Measurements from ENCODE around the gene SSPN. TPM values are rescaled to one million over a fixed set of nuclear protein-coding genes. Genes with fewer than 3 reads are reported as not detected.

The SSPN gene
- total RNA-seq, 4 donors from 2014 or later: 31.5 to 76.7 (median 45.0) TPM

DNA sequence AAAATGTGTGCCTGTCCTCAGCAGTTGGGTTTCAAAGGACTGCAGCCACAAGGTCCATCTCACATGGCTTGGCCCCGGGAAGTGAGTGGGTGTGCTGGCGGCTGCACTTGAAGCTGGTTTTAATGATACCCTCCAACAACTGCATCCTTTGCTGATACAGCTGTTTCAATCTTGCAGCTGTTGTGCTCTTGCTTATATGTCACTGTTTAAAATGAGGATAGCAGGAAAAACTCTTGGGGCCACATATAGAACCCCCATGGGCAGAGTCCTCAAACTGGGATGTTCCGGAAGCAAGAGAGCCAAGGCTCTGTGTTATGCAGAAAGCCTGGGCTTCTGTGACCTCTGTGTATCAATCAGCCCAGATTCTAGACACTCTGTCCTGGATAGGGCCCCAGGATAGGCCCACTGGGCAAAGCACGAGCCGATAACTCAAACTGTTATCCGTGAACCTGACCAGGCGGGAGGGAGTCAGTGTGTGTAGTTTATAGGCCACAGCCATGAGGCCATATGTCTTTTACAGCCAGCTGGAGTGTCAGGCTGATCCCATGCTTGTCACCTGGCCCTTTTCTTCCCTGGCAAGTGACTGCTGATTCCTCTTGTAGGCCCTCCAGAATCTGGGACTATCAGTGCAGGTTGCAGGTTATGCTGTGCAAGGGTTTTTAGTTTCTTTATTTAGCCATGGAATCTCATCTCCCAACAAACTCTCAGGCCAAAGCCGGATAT, 74.3 kb downstream of the SSPN start:
- peaks cover 0 to 10% of the 10 kb centered on the region in 2 donors for H3K4me1 ChIP-seq
- no peak for DNase-seq
- no peak overlapping the region for H3K4me3 ChIP-seq
- intact Hi-C loops (cut with DNase I; ENCODE audit: low total_unique reads): no loop called here
- H3K9me3 ChIP-seq: no peaks in the 10 kb centered on the region
- no peaks in the 10 kb centered on the region for H3K27me3 ChIP-seq
- H3K27ac ChIP-seq: no peak overlapping the region
- H3K36me3 ChIP-seq: no peaks in the 10 kb centered on the region
- TF ChIP-seq, protein P1, sequence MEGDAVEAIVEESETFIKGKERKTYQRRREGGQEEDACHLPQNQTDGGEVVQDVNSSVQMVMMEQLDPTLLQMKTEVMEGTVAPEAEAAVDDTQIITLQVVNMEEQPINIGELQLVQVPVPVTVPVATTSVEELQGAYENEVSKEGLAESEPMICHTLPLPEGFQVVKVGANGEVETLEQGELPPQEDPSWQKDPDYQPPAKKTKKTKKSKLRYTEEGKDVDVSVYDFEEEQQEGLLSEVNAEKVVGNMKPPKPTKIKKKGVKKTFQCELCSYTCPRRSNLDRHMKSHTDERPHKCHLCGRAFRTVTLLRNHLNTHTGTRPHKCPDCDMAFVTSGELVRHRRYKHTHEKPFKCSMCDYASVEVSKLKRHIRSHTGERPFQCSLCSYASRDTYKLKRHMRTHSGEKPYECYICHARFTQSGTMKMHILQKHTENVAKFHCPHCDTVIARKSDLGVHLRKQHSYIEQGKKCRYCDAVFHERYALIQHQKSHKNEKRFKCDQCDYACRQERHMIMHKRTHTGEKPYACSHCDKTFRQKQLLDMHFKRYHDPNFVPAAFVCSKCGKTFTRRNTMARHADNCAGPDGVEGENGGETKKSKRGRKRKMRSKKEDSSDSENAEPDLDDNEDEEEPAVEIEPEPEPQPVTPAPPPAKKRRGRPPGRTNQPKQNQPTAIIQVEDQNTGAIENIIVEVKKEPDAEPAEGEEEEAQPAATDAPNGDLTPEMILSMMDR (IDR thresholded peaks at IDR 0.05): no peak

- Histone ChIP-seq H3K4me3 (no peak overlapping the region), H3K4me1 (peaks cover 0 to 10% of the 10 kb centered on the region in 2 donors), H3K27me3 (no peaks in the 10 kb centered on the region), H3K9me3 (no peaks in the 10 kb centered on the region), H3K27ac (peak overlapping the region; percentile 40 to 84), H3K36me3 (no peaks in the 10 kb centered on the region)
- TF ChIP-seq, protein P1 (IDR thresholded peaks at IDR 0.05): no peak
- TF ChIP-seq POLR2A (IDR thresholded peaks at IDR 0.05): no peak
- no peak for DNase-seq
- intact Hi-C loops (cut with DNase I; ENCODE audit: low total_unique reads): no loop called here
Observed at GRCh38 chr12:26271024-26271423, 75.7 kb downstream of the SSPN start.

GRCh38 chr12:26271889-26272492, 76.6 kb downstream of the SSPN start:
- Histone ChIP-seq H3K36me3 (no peaks in the 10 kb centered on the region), H3K4me3 (no peak overlapping the region), H3K9me3 (no peaks in the 10 kb centered on the region), H3K4me1 (peaks cover 0 to 10% of the 10 kb centered on the region in 2 donors), H3K27ac (peak overlapping the region; percentile 40 to 84), H3K27me3 (no peaks in the 10 kb centered on the region)
- TF ChIP-seq POLR2A (IDR thresholded peaks at IDR 0.05): no peak
- TF ChIP-seq, protein P1 (IDR thresholded peaks at IDR 0.05): no peak
- DNase-seq: peak; percentile 86 to 89
- intact Hi-C loops (cut with DNase I; ENCODE audit: low total_unique reads): no loop called here

- Histone ChIP-seq H3K36me3 (no peaks in the 10 kb centered on the region), H3K4me1 (peaks cover 0 to 10% of the 10 kb centered on the region in 2 donors), H3K27ac (peak overlapping the region in 1 of 2 donors; percentile 84), H3K27me3 (no peaks in the 10 kb centered on the region), H3K9me3 (no peaks in the 10 kb centered on the region), H3K4me3 (no peak overlapping the region)
- DNase-seq: no peak
- TF ChIP-seq, protein P1 (IDR thresholded peaks at IDR 0.05): no peak
- no peak for TF ChIP-seq POLR2A (IDR thresholded peaks at IDR 0.05)
- intact Hi-C loops (cut with DNase I; ENCODE audit: low total_unique reads): no loop called here
Observed at GRCh38 chr12:26272851-26273250, 77.5 kb downstream of the SSPN start.

DNA sequence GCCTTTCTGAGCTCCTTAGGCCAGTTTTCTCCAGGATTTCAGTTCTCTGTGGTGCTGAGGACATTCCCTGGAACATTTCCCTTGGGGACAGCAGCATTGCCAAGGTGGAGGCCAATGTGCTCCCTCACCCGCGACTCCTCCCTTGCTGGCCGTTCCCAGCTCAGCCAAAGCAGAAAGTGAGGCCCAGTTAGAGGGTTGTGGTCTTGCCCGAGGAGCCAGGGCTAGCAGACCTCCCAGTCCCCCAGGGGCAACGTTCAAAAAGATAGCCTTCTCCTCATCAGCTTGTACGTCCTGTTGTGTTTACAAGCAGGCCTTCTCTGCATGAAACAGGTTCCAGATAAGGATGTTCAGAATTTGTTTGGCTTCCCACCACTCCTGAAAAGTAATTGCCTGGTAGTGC, 78.4 kb downstream of the SSPN start:
- no peak for DNase-seq
- Histone ChIP-seq H3K27me3 (no peaks in the 10 kb centered on the region), H3K9me3 (no peaks in the 10 kb centered on the region), H3K36me3 (no peaks in the 10 kb centered on the region), H3K27ac (peak overlapping the region; percentile 84 to 89), H3K4me1 (peaks cover 0 to 10% of the 10 kb centered on the region in 2 donors), H3K4me3 (no peak overlapping the region)
- TF ChIP-seq, protein P1 (IDR thresholded peaks at IDR 0.05): no peak
- no peak for TF ChIP-seq POLR2A (IDR thresholded peaks at IDR 0.05)
- intact Hi-C loops (cut with DNase I; ENCODE audit: low total_unique reads): no loop called here
